Endothelial cell of umbilical vein (primary cell): Measurements from ENCODE around the gene AGBL4.

ENCODE experiments used
- CTCF ChIP-seq, 2 donors: IDR thresholded peaks; 1 replicate in 1 of 2; 2 replicates in 1 of 2; pipeline ENCODE4 v1.5.1; 2011; ENCODE audit warnings: low read length in 2 of 2, mild to moderate bottlenecking in 2 of 2, moderate library complexity in 2 of 2, control low read depth in 1 of 2, inconsistent platforms in 1 of 2, low read depth in 1 of 2; ENCODE audit not compliant: insufficient read depth in 1 of 2; ENCODE audit errors: extremely low read depth in 1 of 2
- EZH2 ChIP-seq: IDR thresholded peaks from 2 replicates; pipeline ENCODE4 v1.6.1; 2012; ENCODE audit warnings: borderline replicate concordance, low read depth, mild to moderate bottlenecking, moderate library complexity, low read length, inconsistent platforms; ENCODE audit not compliant: severe bottlenecking
- FOS ChIP-seq: IDR thresholded peaks from 2 replicates; pipeline ENCODE4 v1.6.1; 2011; ENCODE audit warnings: mild to moderate bottlenecking, low read length, moderate library complexity, borderline replicate concordance; ENCODE audit not compliant: insufficient read depth
- GATA2 ChIP-seq: IDR thresholded peaks from 2 replicates; pipeline ENCODE4 v1.7.0; 2011; ENCODE audit warnings: low read depth, mild to moderate bottlenecking, moderate library complexity, mixed read lengths, low read length; ENCODE audit not compliant: insufficient read length, insufficient read depth
- JUN ChIP-seq: IDR thresholded peaks from 2 replicates; pipeline ENCODE4 v1.6.1; 2011; ENCODE audit warnings: borderline replicate concordance, low read depth; ENCODE audit not compliant: insufficient read length, insufficient read depth
- MAX ChIP-seq: IDR thresholded peaks from 2 replicates; pipeline ENCODE4 v1.6.1; 2011; ENCODE audit not compliant: insufficient read depth, insufficient read length
- MYC ChIP-seq: IDR thresholded peaks from one replicate; pipeline ENCODE4 v1.6.1; 2011; ENCODE audit warnings: mild to moderate bottlenecking, low read depth, low read length
- POLR2A ChIP-seq: IDR thresholded peaks from 2 replicates; pipeline ENCODE4 v1.6.1; 2012; ENCODE audit warnings: low read depth, mild to moderate bottlenecking, control low read depth, low read length
- POLR2AphosphoS5 ChIP-seq: IDR thresholded peaks from 2 replicates; pipeline ENCODE4 v1.6.1; 2012; ENCODE audit warnings: low read depth, mild to moderate bottlenecking, control low read depth, low read length, moderate library complexity; ENCODE audit not compliant: insufficient read depth

GRCh38 chr1:48744032-48744431 lies 1279.7 kb downstream of the AGBL4 start:
- TF ChIP-seq CTCF (IDR thresholded peaks at IDR 0.05; ENCODE audit: extremely low read depth in 1 of 2, insufficient read depth in 1 of 2, low read depth in 1 of 2, low read length in 2 of 2) (no peak), EZH2 (no peak), MAX (no peak), POLR2A (no peak), JUN (no peak), FOS (no peak), POLR2AphosphoS5 (no peak), MYC (no peak), GATA2 (no peak)
